Activated T-cell treated with anti-CD3 and anti-CD28 coated beads for 1 hour (primary cell): ENCODE results near the gene MROH2B.
"Not testable (repeated sequence)": the region's sequence is repeated elsewhere in the genome, so short reads cannot be mapped to it uniquely, and the experiment has no call there.

Experiments used
- DNase-seq: peaks from one replicate; pipeline ENCODE4 v3.0.0-alpha.2; 2020; ENCODE audit warnings: low read depth

MROH2B gene

DNA sequence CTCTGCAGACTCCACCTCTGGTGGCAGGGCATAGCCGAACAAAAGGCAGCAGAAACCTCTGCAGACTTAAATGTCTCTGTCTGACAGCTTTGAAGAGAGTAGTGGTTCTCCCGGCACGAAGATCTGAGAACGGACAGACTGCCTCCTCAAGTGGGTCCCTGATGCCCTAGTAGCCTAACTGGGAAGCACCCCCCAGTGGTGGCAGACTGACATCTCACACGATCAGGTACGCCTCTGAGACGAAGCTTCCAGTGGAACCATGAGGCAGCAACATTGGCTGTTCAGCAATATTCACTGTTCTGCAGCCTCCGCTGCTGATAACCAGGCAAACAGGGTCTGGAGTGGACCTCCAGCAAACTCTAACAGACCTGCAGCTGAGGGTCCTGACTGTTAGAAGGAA lies 48.5 kb downstream of the MROH2B start:
- DNase-seq, result not testable (repeated sequence)

- DNase-seq, result no peak
Measured at GRCh38 chr5:41012318-41012717, 58.8 kb downstream of the MROH2B start.

DNA sequence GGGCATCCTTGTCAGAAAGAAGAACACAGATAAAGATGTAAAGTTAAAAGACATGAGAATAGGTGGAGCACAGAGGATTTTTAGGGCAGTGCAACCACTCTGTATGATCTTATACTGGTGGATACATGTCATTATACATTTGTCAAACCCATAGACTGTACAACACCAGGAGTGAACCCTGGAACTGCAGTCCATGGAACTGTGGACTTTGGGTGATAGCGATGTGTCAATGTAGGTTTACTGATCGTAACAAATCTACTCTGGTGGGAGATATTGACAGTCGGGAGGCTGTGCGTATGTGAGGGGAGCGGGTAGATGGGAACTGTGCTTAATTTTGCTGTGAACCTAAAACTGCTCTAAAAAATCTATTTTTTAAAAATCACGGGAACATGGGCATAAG lies 60.6 kb downstream of the MROH2B start:
- no peak for DNase-seq

GRCh38 chr5:41009232-41009631 lies 61.9 kb downstream of the MROH2B start:
- DNase-seq, result no peak

GRCh38 chr5:41004931-41005330 lies 66.2 kb downstream of the MROH2B start:
- DNase-seq, result no peak

DNA sequence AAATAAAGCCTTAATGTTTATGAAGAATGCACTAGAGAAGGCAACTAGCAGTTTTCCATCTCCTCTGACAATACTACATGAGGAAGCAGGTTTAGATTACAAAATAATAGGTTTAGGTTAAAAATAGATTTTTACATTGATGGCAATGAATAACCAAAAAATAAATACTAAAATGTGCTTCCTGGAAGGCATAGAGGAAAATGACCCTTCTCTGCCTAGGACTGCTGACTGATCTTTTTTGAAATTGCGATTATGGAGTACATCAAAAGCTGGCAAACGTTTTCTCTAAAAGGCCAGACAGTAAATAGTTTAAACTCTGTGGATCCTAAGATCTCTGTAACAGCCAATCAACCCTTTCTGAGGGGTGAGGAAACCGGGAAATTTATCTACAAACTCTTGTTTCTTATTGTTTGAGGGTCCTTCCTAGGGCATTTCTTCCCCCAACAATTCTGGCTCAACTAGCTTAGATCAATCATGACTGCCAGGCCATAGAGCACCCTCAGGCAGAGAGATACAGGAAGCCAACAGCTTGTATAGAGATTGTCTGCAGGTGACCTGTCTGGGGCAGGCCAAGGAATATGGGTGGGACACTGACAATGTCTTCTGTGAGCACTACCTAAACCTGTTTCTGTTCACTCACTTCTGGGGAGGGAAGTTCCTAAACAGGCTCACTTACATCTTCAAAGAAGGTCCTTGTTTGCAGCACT lies 67.3 kb downstream of the MROH2B start:
- no peak for DNase-seq

GRCh38 chr5:40999966-41000365 lies 71.2 kb downstream of the MROH2B start:
- no peak for DNase-seq

GRCh38 chr5:40999142-40999541 lies 72.0 kb downstream of the MROH2B start:
- DNase-seq, result no peak

DNA sequence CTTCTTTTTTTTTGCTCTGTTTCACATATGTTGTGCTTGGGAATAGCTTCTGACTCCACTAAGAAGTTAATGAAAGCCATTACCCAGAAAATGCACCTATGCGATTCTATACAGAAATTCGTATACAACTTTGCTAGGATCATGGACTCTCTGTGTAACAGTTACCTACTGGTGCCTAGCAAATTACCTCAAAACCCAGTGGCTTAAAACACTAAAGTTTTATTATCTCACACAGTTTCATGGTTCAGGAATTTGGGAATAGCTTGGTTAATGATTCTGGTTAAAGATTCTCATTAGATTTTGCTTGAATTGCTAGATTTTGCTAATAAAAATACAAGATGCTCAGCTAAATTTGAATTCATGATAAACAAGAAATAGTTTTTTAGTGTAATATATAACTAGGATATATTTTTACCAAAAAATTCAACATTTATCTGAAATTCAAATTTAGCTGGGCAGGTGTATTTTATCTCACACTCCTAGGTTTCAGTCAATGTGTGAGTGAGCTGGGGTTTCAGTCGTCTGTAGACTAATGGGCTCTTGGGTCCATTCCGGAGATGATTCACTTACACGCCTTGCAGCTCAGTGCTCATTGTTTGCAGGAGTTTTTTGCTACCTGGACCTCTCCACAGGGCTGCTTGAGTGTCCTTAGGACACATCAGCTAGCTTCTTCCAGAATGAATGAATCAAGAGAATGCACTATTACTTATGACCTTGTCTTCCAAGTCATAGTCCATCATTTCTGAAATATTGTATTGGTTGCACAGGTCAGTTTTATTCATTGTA lies 75.1 kb downstream of the MROH2B start:
- DNase-seq, result no peak

DNA sequence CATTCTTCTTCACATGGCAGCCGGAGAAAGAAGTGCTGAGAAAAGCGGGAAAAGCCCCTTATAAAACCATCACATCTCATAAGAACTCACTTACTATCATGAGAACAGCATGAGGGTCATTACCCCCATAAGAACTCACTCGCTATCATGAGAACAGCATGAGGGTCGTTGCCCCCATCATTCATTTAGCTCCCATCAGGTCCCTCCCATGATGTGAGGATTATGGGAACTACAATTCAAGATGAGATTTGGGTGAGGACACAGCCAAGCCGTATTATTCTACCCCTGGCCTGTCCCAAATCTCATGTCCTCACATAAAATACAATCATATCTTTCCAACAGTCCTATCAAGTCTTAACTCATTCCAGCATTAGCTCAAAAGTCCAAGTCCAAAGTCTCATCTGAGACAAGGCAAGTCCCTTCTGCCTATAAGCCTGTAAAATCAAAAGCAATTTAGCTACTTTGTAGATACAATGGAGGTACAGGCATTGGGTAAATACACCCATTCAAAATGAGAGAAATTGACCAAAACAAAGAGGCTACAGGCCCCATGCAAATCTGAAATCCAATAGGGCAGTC lies 79.1 kb downstream of the MROH2B start:
- DNase-seq, result no peak

GRCh38 chr5:40991168-40991980 lies 79.8 kb downstream of the MROH2B start:
- DNase-seq, result no peak

GRCh38 chr5:40988746-40989510 lies 82.2 kb downstream of the MROH2B start:
- no peak for DNase-seq

- DNase-seq, result no peak
Measured at GRCh38 chr5:40987349-40987748, 83.8 kb downstream of the MROH2B start.

DNA sequence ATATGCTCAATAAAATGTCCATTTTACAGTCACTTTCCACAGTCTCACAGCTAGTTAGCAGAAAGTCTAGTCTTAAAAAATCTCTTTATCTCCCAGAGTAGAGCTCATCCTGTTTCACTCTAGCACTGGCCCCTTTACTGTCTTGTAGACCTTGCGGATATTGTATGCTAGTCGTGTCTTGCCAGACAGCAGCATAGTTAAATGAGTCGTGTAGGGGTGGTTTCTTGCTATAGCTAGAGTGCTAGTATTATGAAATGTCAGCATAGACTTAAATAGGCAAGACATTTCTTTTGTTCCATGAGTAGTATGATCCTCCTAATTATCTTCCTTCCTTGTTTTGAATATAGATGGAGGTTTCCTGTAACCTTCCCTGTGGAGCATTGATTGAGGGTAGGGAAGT lies 84.5 kb downstream of the MROH2B start:
- no peak for DNase-seq

DNA sequence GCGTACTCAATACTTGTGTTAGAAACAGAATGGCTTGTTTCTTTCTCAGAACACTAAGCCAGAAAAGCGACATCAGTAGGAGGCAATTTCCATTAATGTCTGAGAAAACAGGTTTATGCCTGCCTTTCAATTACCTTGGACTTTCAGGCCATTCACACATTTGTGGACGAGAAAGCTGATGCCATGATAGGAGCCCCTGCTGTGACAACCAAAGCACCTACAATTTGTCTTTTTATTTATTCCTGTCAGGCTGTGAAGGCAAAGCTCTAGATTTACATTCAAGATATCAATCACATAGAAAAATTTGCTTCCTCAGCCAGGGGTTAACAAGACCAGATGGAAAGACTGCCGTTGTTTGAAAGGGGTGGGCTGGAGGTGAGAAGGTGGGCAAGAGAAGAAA lies 85.6 kb downstream of the MROH2B start:
- no peak for DNase-seq

GRCh38 chr5:40984884-40985283 lies 86.3 kb downstream of the MROH2B start:
- no peak for DNase-seq

GRCh38 chr5:40983781-40984180 lies 87.4 kb downstream of the MROH2B start:
- no peak for DNase-seq

GRCh38 chr5:40981420-40981819 lies 89.7 kb downstream of the MROH2B start:
- no peak for DNase-seq

- no peak for DNase-seq
Measured at GRCh38 chr5:40976836-40977235, 94.3 kb downstream of the MROH2B start.

DNA sequence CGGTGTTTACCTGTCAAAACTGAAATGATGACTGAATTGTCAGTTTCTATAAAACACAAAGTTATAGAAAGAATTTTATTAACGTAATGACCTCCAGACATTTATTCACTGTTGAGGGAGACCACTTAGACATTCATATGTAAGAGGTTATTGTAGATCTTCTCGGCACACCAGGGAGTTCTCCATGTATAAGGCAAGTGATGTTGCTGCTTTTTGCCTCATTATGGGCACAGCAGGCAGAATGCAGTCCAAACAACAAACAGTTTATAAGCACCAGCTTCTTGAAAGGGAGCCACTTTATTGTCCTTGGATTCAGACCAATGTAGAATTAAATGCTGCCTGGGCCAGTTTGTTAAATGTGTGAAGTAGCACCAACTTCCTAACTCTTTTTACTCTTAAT lies 95.1 kb downstream of the MROH2B start:
- no peak for DNase-seq

- DNase-seq, result no peak
Measured at GRCh38 chr5:40973364-40974004, 97.7 kb downstream of the MROH2B start.
